ENCODE measurements around the gene RPS3A.
A peak's percentile ranks its signal among the peaks of the same experiment; 100 is the strongest.
"Not testable (repeated sequence)": the region's sequence is repeated elsewhere in the genome, so short reads cannot be mapped to it uniquely, and the experiment has no call there.

RPS3A gene

GRCh38 chr4:151117371-151117962 is 18.0 kb downstream of the RPS3A start:
- H3K4me3 ChIP-seq (ENCODE audit: low read depth, low read length), result no peak overlapping the region
- DNase-seq (ENCODE audit: low read depth), result peak; percentile 71
- TF ChIP-seq CTCF (IDR thresholded peaks at IDR 0.05; ENCODE audit: low read depth, low read length) (peak; percentile 71), MAX (IDR thresholded peaks at IDR 0.05; ENCODE audit: low read depth, low read length) (no peak)

- H3K4me3 ChIP-seq (ENCODE audit: low read depth, low read length), result no peak overlapping the region
- TF ChIP-seq MYC (IDR thresholded peaks at IDR 0.05; ENCODE audit: low read depth, low read length) (no peak), POLR2A (IDR thresholded peaks at IDR 0.05; ENCODE audit: extremely low read depth, insufficient read length) (no peak), CTCF (IDR thresholded peaks at IDR 0.05; ENCODE audit: low read depth, low read length) (no peak), MAX (IDR thresholded peaks at IDR 0.05; ENCODE audit: low read depth, low read length) (no peak)
- DNase-seq (ENCODE audit: low read depth), result no peak
Measured at GRCh38 chr4:151129796-151130195, 30.4 kb downstream of the RPS3A start.

GRCh38 chr4:151133311-151133710 is 33.9 kb downstream of the RPS3A start:
- no peak overlapping the region for H3K4me3 ChIP-seq (ENCODE audit: low read depth, low read length)
- TF ChIP-seq MAX (IDR thresholded peaks at IDR 0.05; ENCODE audit: low read depth, low read length) (no peak), POLR2A (IDR thresholded peaks at IDR 0.05; ENCODE audit: extremely low read depth, insufficient read length) (no peak)
- no peak for DNase-seq (ENCODE audit: low read depth)

- not testable (repeated sequence) for DNase-seq (ENCODE audit: low read depth); H3K4me3 ChIP-seq (ENCODE audit: low read depth, low read length)
Measured at GRCh38 chr4:151136048-151136447, 36.6 kb downstream of the RPS3A start.

GRCh38 chr4:151139814-151140213 is 40.4 kb downstream of the RPS3A start:
- no peak for TF ChIP-seq MAX (IDR thresholded peaks at IDR 0.05; ENCODE audit: low read depth, low read length)
- TF ChIP-seq CTCF (IDR thresholded peaks at IDR 0.05; ENCODE audit: low read depth, low read length), result no peak
- TF ChIP-seq MYC (IDR thresholded peaks at IDR 0.05; ENCODE audit: low read depth, low read length), result no peak
- no peak for TF ChIP-seq POLR2A (IDR thresholded peaks at IDR 0.05; ENCODE audit: extremely low read depth, insufficient read length)
- DNase-seq (ENCODE audit: low read depth), result no peak
- no peak overlapping the region for H3K4me3 ChIP-seq (ENCODE audit: low read depth, low read length)

GRCh38 chr4:151142758-151143157 is 43.3 kb downstream of the RPS3A start:
- H3K4me3 ChIP-seq (ENCODE audit: low read depth, low read length), result no peak overlapping the region
- no peak for TF ChIP-seq CTCF (IDR thresholded peaks at IDR 0.05; ENCODE audit: low read depth, low read length)
- TF ChIP-seq MYC (IDR thresholded peaks at IDR 0.05; ENCODE audit: low read depth, low read length), result no peak
- no peak for TF ChIP-seq MAX (IDR thresholded peaks at IDR 0.05; ENCODE audit: low read depth, low read length)
- no peak for TF ChIP-seq POLR2A (IDR thresholded peaks at IDR 0.05; ENCODE audit: extremely low read depth, insufficient read length)
- DNase-seq (ENCODE audit: low read depth), result no peak

GRCh38 chr4:151143162-151143561 is 43.7 kb downstream of the RPS3A start:
- DNase-seq (ENCODE audit: low read depth), result peak; percentile 16
- no peak overlapping the region for H3K4me3 ChIP-seq (ENCODE audit: low read depth, low read length)
- TF ChIP-seq MYC (IDR thresholded peaks at IDR 0.05; ENCODE audit: low read depth, low read length) (no peak), MAX (IDR thresholded peaks at IDR 0.05; ENCODE audit: low read depth, low read length) (no peak)
